Thyroid gland (tissue), 4 donors: ENCODE measurements around the gene ADAM11. TPM values are rescaled to one million over a fixed set of nuclear protein-coding genes. Genes with fewer than 3 reads are reported as not detected.
"Not testable (repeated sequence)": the region's sequence is repeated elsewhere in the genome, so short reads cannot be mapped to it uniquely, and the experiment has no call there.

Experiments
- DNase-seq, 2 donors: peaks; one replicate each; pipeline ENCODE4 v3.0.0-alpha.2; 2019
- H3K27ac ChIP-seq, 3 donors: fragments of 200-600 bp; sonication (generic); 1 replicate in 2 of 3; 2 replicates in 1 of 3; pipeline ENCODE4 v1.5.1; 2016 to 2019; ENCODE audit warnings: mild to moderate bottlenecking in 1 of 3, moderate library complexity in 1 of 3
- H3K27me3 ChIP-seq: fragments of 200-600 bp; sonication (generic); one replicate; pipeline ENCODE4 v1.5.1; 2019
- H3K36me3 ChIP-seq, 2 donors: fragments of 200-600 bp; sonication (generic); one replicate each; pipeline ENCODE4 v1.5.1; 2016 to 2019
- H3K4me1 ChIP-seq, 2 donors: fragments of 200-600 bp; sonication (generic); one replicate each; pipeline ENCODE4 v1.5.1; 2017 to 2019
- H3K4me3 ChIP-seq, 3 donors: fragments of 200-600 bp; sonication (generic); replicated peaks in 1 of 3; 1 replicate in 2 of 3; 2 replicates in 1 of 3; pipeline ENCODE4 v1.5.1; 2016; ENCODE audit warnings: mild to moderate bottlenecking in 1 of 3
- H3K9me3 ChIP-seq: fragments of 200-600 bp; sonication (generic); one replicate; pipeline ENCODE4 v1.5.1; 2017
- CTCF ChIP-seq, 6 experiments: fragments of 200-600 bp in 3 of 6; fragments of 450-650 bp in 3 of 6; sonication (generic) in 3 of 6; IDR thresholded peaks; one replicate each; pipeline ENCODE4 v1.5.1; 2016 to 2019; ENCODE audit warnings: antibody characterized with exemption in 6 of 6, mild to moderate bottlenecking in 2 of 6, inconsistent platforms in 1 of 6, moderate library complexity in 1 of 6
- POLR2A ChIP-seq, 2 donors: fragments of 450-650 bp; IDR thresholded peaks; one replicate each; pipeline ENCODE4 v1.6.1; 2017; ENCODE audit warnings: antibody characterized with exemption in 2 of 2, mild to moderate bottlenecking in 2 of 2, moderate library complexity in 1 of 2
- WGBS, 2 donors: methylation state at CpG; one replicate each; pipeline ENCODE4 v1.1.5; 2017; 5-methylcytosine and 5-hydroxymethylcytosine counted together
- intact Hi-C: fragments of 100-400 bp; cut with DNase I; formaldehyde crosslinking; loops from one replicate; pipeline ENCODE4 v1.15.1; 2023
- total RNA-seq, 4 donors: library from RNA; depleted of rRNA; stranded (reverse); fragments of >200 nt; gene quantifications; one replicate each; pipeline ENCODE4 v1.2.3, GENCODE V29; 2016

ADAM11 gene
- total RNA-seq, 4 donors from 2014 or later: 0.22 to 0.29 (median 0.27) TPM; not detected in 1

GRCh38 chr17:44734272-44734671 lies 24.5 kb upstream of the ADAM11 start:
- TF ChIP-seq POLR2A (IDR thresholded peaks at IDR 0.05) (no peak), CTCF (IDR thresholded peaks at IDR 0.05) (no peak)
- H3K36me3 ChIP-seq: peaks cover 0 to 2% of the 10 kb centered on the region in 2 donors
- intact Hi-C loops: no loop called here
- no peak for DNase-seq
- H3K9me3 ChIP-seq: no peaks in the 10 kb centered on the region
- no peaks in the 10 kb centered on the region for H3K4me1 ChIP-seq
- no peak overlapping the region for H3K4me3 ChIP-seq
- no peak overlapping the region for H3K27ac ChIP-seq
- 81 to 87% methylated on average over 2 of the region's 2 CpGs for WGBS, 2 donors
- H3K27me3 ChIP-seq: no peaks in the 10 kb centered on the region

GRCh38 chr17:44736551-44737240 lies 22.1 kb upstream of the ADAM11 start:
- H3K4me3 ChIP-seq: no peak overlapping the region
- intact Hi-C loops: no loop called here
- 90 to 91% methylated on average over 12 of the region's 12 CpGs for WGBS, 2 donors
- H3K36me3 ChIP-seq: no peaks in the 10 kb centered on the region
- DNase-seq: no peak
- TF ChIP-seq POLR2A (IDR thresholded peaks at IDR 0.05): no peak
- TF ChIP-seq CTCF (IDR thresholded peaks at IDR 0.05): no peak
- H3K4me1 ChIP-seq: no peaks in the 10 kb centered on the region
- H3K27me3 ChIP-seq: no peaks in the 10 kb centered on the region
- no peaks in the 10 kb centered on the region for H3K9me3 ChIP-seq
- no peak overlapping the region for H3K27ac ChIP-seq

GRCh38 chr17:44738214-44738906 lies 20.4 kb upstream of the ADAM11 start:
- no peak for DNase-seq
- 83 to 88% methylated on average over 3 of the region's 3 CpGs for WGBS, 2 donors
- TF ChIP-seq CTCF (IDR thresholded peaks at IDR 0.05) (no peak), POLR2A (IDR thresholded peaks at IDR 0.05) (no peak)
- H3K36me3 ChIP-seq: no peaks in the 10 kb centered on the region
- no peaks in the 10 kb centered on the region for H3K27me3 ChIP-seq
- H3K9me3 ChIP-seq: no peaks in the 10 kb centered on the region
- intact Hi-C loops: no loop called here
- H3K4me3 ChIP-seq: no peak overlapping the region
- no peak overlapping the region for H3K27ac ChIP-seq
- H3K4me1 ChIP-seq: no peaks in the 10 kb centered on the region

GRCh38 chr17:44741316-44741715 lies 17.5 kb upstream of the ADAM11 start:
- intact Hi-C loops: no loop called here
- no peaks in the 10 kb centered on the region for H3K36me3 ChIP-seq
- H3K9me3 ChIP-seq: no peaks in the 10 kb centered on the region
- DNase-seq: no peak
- no peak for TF ChIP-seq POLR2A (IDR thresholded peaks at IDR 0.05)
- no peak for TF ChIP-seq CTCF (IDR thresholded peaks at IDR 0.05)
- 79 to 86% methylated on average over 8 of the region's 8 CpGs for WGBS, 2 donors
- H3K27me3 ChIP-seq: no peaks in the 10 kb centered on the region
- no peak overlapping the region for H3K4me3 ChIP-seq
- H3K4me1 ChIP-seq: no peaks in the 10 kb centered on the region
- no peak overlapping the region for H3K27ac ChIP-seq

GRCh38 chr17:44745301-44745700 lies 13.5 kb upstream of the ADAM11 start:
- no peaks in the 10 kb centered on the region for H3K36me3 ChIP-seq
- H3K4me3 ChIP-seq: no peak overlapping the region
- H3K4me1 ChIP-seq: no peaks in the 10 kb centered on the region
- TF ChIP-seq CTCF (IDR thresholded peaks at IDR 0.05) (no peak), POLR2A (IDR thresholded peaks at IDR 0.05) (no peak)
- H3K27ac ChIP-seq: no peak overlapping the region
- H3K9me3 ChIP-seq: no peaks in the 10 kb centered on the region
- WGBS, 2 donors: 88 to 95% methylated on average over 1 of the region's 1 CpG
- no peaks in the 10 kb centered on the region for H3K27me3 ChIP-seq
- DNase-seq: no peak
- intact Hi-C loops: no loop called here

- 90 to 92% methylated on average over 5 of the region's 5 CpGs for WGBS, 2 donors
- DNase-seq, H3K36me3 ChIP-seq: not testable (repeated sequence)
Observed at GRCh38 chr17:44745738-44746137, 13.1 kb upstream of the ADAM11 start.

More at GRCh38 chr17:44745738-44746137, 13.1 kb upstream of the ADAM11 start:
- intact Hi-C loops, H3K9me3 ChIP-seq, H3K4me1 ChIP-seq, H3K27me3 ChIP-seq, H3K4me3 ChIP-seq, H3K27ac ChIP-seq: not testable (repeated sequence)
